Muscle of back (tissue), 11 donors: ENCODE measurements around the gene GFRAL. TPM values are rescaled to one million over a fixed set of nuclear protein-coding genes. Genes with fewer than 3 reads are reported as not detected.

ENCODE experiments used
- DNase-seq, 3 donors: peaks; one replicate each; pipeline versions ENCODE4 v3.0.0 to v3.0.0-alpha.2; 2013
- polyA plus RNA-seq, 10 donors: library from polyadenylated mRNA; unstranded; fragments of 120-200 nt; gene quantifications; one replicate each; pipeline ENCODE4 v1.2.1, GENCODE V29; 2013; ENCODE audit not compliant: insufficient read length in 10 of 10

GFRAL gene
- polyA plus RNA-seq, 10 donors = 0.11 to 0.64 (median 0.30) TPM

DNA sequence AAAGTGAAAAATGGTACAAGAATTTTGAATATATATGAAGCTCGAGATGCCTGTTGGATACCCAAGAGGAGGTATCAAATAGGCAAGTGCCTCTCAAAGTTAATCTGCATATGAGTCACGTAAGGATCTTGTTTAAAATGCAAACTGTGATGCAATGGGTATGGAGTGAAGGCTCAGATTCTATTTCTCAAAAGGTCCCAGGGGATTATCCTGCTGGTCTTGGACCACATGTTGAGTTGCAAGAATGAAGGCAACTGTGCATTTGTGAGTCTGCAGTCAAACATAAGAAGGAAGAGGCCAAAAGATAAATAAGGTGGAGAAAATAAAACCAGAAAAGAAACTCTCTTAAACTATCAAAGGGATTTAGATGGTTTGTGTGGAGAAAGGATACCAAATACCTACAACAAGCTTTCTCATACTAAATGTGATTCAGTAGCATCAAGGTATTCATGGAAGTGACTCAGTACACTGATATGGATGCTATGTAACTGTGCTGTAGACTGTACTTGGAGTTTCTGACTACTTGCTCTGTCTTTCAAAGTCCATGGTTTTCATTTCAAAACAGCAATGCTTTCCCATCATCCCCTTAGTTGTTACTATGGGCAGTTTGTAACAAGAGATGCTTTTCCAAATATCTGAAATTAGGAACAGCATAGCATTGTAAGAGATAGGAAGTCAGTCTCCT lies 106.3 kb downstream of the GFRAL start:
- DNase-seq = peak in 1 of 3 donors; percentile 53

DNA sequence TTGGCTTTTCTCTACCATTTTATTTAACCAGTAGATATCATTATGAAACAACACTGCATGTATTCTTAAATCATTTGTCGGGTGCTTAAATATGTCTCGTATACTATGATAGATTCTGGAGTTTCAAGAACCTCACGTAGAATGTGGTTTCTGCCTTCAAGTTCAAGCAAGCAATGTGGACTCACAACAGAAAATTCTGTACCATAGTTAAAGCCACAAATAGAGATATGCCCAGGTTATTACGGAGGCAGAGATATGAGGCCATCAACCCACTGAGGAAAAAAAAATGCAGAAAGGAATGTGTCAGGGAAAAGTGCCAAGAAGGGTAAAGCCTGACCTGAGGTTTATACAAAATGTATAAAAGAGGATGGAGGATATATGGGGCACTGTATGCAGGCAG lies 109.9 kb downstream of the GFRAL start:
- DNase-seq = no peak

DNA sequence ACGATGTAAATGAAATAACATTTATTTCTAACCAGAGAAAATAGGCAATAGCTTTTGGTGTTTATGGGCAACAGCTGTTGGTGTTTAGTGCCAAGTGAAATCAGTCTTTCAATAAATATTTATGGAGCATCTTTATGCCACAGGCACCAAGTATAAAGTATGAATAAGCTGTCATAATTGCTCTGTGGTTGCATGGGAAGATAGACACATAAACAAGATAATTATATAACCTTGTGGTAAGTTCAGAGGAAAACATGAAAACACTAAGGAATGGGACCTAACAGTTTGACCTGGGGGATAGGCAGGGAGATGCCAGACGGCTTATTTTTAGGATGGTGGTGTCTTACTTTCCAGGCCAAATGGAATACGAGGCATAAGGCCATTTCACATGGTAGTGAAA lies 110.9 kb downstream of the GFRAL start:
- no peak for DNase-seq

DNA sequence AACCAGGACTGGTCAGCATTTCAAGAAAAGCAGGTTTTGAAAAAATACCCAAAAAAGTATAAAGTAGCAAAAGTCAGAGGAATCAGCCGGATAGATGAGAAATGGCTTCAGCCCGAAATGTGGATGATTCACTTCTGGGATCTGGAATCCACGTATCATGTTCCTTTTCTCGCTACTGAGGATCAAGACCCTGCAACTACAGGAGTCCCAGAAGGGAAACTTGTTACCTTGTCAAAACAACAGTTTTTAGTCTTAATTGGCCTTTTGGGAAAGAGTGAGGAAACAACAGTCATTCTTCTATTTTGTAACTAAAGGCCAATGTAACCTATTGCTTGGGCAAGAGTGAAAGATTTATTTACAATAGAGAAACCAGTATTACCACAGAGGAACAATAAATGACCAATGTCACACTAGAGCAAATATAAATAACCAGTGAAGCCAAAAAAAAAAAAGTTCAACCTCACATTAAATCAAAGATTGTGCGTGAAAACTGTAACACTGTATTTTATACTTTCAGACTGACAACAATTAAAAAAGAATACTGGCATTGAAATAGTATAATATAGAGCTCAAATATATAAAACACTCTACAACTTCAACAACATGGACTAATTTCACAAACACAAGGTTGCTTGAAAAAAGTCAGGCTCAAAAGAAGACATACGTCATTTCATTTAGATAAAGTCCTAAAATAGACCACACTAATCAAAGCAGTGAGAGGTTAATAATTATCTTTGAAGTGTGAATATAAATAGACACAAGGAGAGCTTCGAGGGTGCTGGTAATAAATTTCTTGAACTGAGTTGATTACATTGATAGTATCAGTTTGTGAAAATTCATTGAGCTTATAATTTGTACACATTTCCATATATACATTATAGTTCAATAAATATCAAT lies 116.2 kb downstream of the GFRAL start:
- DNase-seq = no peak

DNA sequence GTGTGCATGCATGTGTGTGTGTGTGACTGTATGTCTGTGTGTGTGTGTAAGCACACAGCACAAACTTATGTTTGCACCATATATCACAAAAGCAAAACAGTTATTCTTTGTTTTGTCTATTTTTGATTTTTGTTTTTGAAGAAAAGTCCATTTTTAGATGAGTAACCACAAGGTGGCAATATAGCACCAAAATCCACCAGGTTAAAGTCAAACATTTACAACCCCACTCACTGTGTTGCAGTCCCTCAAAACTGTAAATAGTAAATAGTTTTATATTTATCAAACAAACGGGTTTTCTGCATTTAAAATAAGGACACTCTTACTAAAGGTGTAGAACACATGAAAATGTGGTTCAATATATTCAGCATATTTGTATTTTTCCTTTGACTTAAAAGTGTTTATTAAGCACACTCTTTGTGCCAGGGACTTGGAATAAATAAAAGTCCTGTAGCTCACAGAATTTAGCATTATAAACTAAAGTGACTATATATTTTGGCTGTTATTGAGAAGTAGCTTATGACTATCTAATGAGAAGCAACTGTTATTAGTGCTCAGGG lies 118.5 kb downstream of the GFRAL start:
- DNase-seq = peak; percentile 36 to 79 (median 57)

DNA sequence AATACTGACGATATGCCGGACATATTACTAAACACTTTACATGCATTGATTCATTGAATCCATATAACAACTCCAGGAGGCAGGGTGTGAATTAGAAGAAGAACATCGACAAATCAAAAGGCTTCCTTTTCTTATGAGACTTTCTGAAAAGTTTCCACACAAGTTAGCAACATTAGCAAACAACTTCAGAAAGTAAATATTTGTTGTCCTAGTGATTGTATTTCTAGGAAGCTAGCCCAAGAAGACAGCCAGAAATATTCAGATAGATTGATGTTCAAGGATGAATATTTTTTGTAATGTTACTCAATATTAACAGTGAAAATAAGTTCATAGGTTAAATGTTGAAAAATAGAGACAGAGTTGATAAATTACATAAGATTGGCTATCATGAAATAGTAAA lies 120.6 kb downstream of the GFRAL start:
- peak; percentile 23 to 59 (median 26) for DNase-seq

DNA sequence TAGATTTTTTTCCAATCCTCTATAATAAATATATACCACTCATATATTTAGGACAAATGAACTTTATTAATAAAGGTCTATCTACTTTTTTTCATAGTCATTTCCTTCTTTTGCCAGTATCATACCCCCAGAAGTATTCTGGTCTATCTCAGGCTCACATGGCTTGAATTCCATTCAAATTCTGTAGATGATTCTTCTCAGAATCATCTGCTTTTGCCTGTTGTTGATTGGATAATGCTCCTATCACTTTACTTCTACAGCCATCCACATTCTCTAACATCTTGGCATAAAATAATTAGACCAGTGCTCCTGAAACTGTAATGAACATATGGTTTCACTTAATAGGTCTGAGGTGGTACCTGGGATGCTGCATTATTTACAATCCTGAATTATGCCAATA lies 121.2 kb downstream of the GFRAL start:
- DNase-seq = peak in 1 of 3 donors; percentile 11

DNA sequence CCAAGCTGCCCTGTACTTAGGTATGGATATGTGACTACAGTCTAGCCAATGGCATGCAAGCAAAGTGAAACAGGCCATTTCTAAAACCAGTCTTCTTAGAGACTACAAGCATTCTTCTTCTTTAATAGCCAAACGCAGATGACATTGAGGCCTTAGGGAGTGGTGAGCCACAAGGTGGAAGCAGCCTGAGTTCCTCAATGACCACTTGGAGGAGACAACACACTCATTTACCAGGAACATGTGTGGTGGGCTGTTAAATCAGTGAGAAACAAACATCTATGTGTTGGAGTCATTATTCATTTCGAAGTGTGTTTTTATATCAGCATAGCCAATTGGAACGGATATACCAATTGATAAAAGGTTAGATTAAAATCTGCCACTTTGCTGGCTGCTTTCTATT lies 122.0 kb downstream of the GFRAL start:
- DNase-seq = no peak

DNA sequence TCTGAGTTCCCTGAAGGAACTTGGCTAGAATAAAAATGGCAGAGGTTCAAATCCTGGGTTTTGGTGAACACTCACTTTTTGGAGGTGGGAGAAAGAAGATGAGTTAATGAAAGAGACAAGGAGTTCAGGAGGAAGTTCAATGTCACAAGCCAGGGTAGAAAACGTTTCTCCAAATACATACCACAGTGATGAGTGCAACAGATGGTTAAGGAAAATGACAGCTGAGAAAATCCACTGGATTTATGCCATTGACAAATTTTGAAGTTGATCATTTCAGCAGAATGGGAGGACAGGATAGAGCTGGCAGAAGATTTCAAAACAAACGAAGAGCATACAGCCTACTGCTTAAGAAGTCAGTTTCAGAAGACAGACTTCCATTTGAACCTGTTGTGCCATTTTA lies 122.7 kb downstream of the GFRAL start:
- DNase-seq = peak; percentile 22 to 65 (median 29)

Other genes starting within 250 kb of the GFRAL start
- under 1 TPM in 1 of 10 donors, not detected in 9; 0.11 TPM for gene HCRTR2, start 153.0 kb upstream of the GFRAL start, polyA plus RNA-seq